Esophagus squamous epithelium (tissue), 4 donors: ENCODE results near the gene MX1.

Experiments used
- CTCF ChIP-seq, 6 experiments: fragments of 450-650 bp in 4 of 6; fragments of 200-600 bp in 2 of 6; sonication (generic) in 2 of 6; IDR thresholded peaks; one replicate each; pipeline ENCODE4 v1.5.1; 2016 to 2019; ENCODE audit warnings: antibody characterized with exemption in 6 of 6, mild to moderate bottlenecking in 4 of 6, moderate library complexity in 4 of 6
- POLR2A ChIP-seq, 4 donors: fragments of 450-650 bp; IDR thresholded peaks; one replicate each; pipeline ENCODE4 v1.6.1; 2017; ENCODE audit warnings: antibody characterized with exemption in 4 of 4, mild to moderate bottlenecking in 4 of 4, moderate library complexity in 3 of 4

GRCh38 chr21:41379901-41380300 is 46.1 kb upstream of the MX1 start:
- TF ChIP-seq CTCF (IDR thresholded peaks at IDR 0.05) (no peak), POLR2A (IDR thresholded peaks at IDR 0.05) (no peak)
